Fibroblast of the aortic adventitia (primary cell): ENCODE data around the gene MTURN. TPM values are rescaled to one million over a fixed set of nuclear protein-coding genes. Genes with fewer than 3 reads are reported as not detected.
A peak's percentile ranks its signal among the peaks of the same experiment; 100 is the strongest.

ENCODE experiments used
- DNase-seq: peaks from one replicate; pipeline ENCODE4 v3.0.0-alpha.2; 2010; ENCODE audit warnings: low read depth
- H3K4me3 ChIP-seq: 2 replicates; pipeline ENCODE4 v1.5.1; 2011; ENCODE audit warnings: low read depth, mild to moderate bottlenecking, control low read depth, low read length, moderate library complexity
- total RNA-seq: library from RNA; depleted of rRNA; stranded (reverse); fragments of >200 nt; gene quantifications from 2 replicates; pipeline ENCODE4 v1.2.3, GENCODE V29; 2012; ENCODE audit warnings: low replicate concordance
- TF ChIP-seq, protein P1 (sequence below): IDR thresholded peaks from 2 replicates; pipeline ENCODE4 v1.5.1; 2011; ENCODE audit warnings: mild to moderate bottlenecking, low read length, control low read depth, inconsistent platforms; ENCODE audit not compliant: insufficient read depth

MTURN gene
- total RNA-seq, 1 donor: 29.8 TPM

DNA sequence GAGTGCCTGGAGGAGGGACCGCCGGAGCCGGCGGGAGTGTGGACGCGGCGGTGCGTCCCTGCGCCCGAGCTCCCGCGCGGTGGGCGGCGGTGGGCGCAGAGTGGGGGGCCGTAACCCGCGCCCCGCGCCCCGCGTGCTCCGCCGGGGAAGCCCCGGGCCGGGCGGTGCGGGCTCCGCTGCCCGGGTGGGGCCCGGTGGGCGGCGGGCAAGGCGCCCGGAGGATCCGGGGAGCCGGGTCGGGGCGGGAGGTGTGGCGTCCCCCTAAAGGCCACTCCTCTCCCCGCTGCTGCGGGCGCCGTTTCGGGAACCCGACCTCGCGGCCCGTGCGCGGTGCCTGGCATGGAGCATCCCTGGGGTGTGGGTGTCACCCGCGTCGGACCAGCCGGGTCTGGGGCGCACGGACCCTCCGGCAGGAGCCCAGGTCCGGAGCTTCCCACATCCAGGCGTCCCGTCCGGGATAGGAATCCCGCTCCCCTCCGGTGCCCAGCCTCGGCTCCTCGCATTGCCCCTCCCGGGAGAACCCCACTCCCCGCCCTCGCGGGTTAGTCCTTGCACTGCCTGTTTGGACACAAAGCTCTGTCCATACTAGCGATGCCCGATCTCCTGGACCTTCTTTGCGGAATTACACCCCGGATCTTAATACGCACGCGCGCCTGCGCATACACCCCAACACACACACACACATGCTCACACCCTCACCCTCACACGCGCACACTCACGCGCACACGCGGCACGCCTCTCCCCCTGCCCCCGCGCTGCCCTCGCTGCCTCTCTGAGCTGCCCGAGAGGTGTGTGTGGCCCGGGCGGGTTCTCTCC is 723 bp downstream of the MTURN start:
- TF ChIP-seq, protein P1, sequence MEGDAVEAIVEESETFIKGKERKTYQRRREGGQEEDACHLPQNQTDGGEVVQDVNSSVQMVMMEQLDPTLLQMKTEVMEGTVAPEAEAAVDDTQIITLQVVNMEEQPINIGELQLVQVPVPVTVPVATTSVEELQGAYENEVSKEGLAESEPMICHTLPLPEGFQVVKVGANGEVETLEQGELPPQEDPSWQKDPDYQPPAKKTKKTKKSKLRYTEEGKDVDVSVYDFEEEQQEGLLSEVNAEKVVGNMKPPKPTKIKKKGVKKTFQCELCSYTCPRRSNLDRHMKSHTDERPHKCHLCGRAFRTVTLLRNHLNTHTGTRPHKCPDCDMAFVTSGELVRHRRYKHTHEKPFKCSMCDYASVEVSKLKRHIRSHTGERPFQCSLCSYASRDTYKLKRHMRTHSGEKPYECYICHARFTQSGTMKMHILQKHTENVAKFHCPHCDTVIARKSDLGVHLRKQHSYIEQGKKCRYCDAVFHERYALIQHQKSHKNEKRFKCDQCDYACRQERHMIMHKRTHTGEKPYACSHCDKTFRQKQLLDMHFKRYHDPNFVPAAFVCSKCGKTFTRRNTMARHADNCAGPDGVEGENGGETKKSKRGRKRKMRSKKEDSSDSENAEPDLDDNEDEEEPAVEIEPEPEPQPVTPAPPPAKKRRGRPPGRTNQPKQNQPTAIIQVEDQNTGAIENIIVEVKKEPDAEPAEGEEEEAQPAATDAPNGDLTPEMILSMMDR: no peak
- DNase-seq: peak; percentile 75
- H3K4me3 ChIP-seq: peak overlapping the region; percentile 89

DNA sequence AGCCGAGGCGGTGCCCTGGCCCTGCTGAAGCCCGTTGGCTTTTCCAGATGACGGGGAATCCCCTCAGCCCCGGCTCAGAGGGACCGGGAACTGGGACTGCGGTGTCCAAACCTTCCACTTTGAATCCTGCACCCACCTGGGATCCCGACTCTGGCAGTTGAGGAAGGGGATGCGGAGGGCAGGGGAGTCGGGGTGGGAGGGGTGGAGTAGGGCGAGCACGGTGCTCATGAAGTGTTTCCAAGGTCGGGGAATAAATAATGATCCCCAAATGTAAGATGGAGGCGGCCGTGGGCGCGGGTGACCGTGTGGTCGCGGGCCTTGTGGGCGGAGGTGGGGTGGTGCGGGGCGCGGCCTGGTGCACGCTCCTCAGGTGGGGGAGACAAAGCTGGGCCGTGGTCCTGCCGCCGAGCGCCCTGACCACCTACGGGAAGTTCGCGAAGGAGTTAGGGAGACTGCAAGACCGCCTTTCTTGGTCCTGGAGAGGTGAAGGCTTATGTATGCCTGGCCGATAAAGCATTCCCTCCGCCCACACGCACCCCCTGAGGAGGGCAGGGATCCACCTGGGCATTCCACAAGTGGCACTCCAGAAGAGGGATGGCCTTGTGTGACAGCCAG is 1.4 kb downstream of the MTURN start:
- TF ChIP-seq, protein P1: no peak
- DNase-seq: no peak
- H3K4me3 ChIP-seq: peak overlapping the region; percentile 89

DNA sequence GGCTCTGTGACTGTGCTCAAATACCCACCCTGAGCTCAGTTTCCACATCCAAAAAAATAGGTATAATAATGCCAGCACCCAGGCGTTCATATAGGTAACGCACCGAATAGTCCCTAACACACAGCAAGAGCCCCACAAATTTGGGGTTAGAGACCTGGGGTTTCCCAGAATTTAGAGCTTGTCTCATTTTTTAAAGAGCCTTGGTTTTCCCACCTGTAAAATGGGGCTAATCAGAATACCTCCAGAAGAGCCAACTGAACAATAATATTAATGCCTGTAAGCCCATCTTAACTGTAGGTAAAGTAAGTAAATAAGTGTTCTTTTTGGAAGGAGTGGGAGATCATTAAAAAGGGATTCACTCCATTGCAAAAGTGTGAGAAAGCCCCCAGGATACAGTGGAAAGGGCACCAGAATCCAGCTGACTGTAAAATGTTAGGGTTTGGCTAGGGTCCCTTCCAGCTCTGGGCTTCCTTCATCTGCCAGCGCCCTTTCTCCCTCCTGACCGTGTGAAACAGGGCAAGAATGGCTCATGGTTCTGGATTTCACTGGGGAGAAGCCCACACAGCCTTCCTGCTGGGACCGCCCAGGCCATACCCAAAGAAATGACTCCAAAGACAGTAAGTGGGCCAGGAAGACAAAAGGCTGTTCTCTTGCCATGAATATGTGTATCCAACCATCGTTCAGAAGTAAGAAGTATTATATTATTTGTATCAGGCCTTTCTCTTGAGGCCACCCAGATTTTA is 2.1 kb downstream of the MTURN start:
- DNase-seq: no peak
- peak overlapping the region; percentile 89 for H3K4me3 ChIP-seq
- TF ChIP-seq, protein P1: no peak

DNA sequence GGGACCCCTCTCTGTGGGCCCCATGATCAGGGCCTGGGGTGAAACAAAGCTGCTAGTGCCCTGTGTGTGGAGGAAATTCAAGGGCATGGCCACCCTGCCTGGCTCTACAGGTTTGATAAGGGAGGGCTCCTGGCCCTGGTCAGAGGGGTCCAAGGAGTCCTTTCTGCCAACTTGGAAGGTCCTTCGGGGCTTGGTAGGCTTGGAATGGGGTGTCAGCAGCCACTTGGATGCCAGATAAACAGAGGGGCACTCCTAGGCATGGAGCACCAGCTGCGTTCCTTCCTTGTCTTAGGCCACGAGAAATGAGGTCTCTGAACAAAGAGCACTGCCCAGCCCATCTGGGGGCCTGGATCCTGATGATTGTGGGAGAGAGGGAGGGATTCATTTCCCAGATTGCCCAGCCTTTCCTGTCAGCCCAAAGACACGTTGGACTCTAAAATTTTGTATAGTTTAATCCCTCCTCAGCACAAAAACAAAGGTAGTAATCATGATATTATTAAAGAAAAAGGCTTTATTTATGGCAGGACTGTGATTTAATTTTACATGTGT is 5.1 kb downstream of the MTURN start:
- DNase-seq: no peak
- no peak overlapping the region for H3K4me3 ChIP-seq
- TF ChIP-seq, protein P1: no peak

DNA sequence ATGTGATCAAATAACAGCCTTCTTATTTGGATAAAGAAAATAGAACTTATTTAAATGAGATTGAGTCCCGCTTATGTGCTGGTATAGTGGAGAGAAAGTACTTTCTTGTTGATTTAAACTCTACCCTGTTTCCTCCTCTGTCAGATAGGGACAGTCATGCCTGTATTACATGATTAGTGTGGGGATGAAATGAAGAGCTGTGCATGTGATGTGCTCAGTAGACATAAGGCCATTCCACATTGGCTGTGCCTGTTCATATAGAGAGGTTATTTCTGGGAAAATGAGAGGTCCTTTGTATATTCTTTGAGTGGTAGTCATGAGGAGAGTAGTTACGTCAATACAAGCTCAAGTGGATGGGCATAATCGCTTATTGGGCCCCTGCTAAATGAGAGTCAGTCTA is 5.7 kb downstream of the MTURN start:
- TF ChIP-seq, protein P1: no peak
- H3K4me3 ChIP-seq: no peak overlapping the region
- no peak for DNase-seq

DNA sequence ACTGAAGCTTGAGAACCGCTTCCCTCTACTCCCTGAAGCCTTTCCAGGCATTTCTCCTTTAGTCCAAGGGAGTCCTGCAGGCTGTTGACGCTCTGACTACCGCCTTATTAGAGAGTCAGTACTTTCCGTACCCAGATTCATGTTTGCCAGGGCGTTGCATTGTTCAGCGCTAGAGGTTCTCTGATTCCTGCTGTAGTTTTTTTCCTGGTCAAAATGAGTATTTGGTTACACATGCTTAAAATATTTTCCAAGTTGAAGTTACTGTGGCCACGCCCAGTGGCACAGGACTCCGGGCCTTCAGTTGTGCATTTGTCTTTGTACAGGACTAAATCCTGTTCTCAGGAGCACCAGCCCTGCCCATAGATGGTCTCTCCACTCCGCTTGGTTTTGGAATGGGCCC is 7.9 kb downstream of the MTURN start:
- peak; percentile 89 for DNase-seq
- TF ChIP-seq, protein P1: no peak
- H3K4me3 ChIP-seq: peak overlapping the region; percentile 22
